Neural progenitor cell (in vitro differentiated cells): Measurements from ENCODE around the gene RAD23B.

ENCODE experiments used
- EZH2 ChIP-seq: fragments of 200-600 bp; sonication (generic); IDR thresholded peaks from 2 replicates; pipeline ENCODE4 v1.6.1; 2017; ENCODE audit warnings: antibody characterized with exemption, mild to moderate bottlenecking, moderate library complexity
- EZH2phosphoT487 ChIP-seq: fragments of 200-600 bp; sonication (generic); IDR thresholded peaks from 2 replicates; pipeline ENCODE4 v1.6.1; 2017; ENCODE audit warnings: antibody characterized with exemption
- TF ChIP-seq, protein P1 (sequence below): fragments of 200-600 bp; sonication (generic); IDR thresholded peaks from 2 replicates; pipeline ENCODE4 v1.5.1; 2017; ENCODE audit warnings: antibody characterized with exemption, mild to moderate bottlenecking

- TF ChIP-seq, protein P1, sequence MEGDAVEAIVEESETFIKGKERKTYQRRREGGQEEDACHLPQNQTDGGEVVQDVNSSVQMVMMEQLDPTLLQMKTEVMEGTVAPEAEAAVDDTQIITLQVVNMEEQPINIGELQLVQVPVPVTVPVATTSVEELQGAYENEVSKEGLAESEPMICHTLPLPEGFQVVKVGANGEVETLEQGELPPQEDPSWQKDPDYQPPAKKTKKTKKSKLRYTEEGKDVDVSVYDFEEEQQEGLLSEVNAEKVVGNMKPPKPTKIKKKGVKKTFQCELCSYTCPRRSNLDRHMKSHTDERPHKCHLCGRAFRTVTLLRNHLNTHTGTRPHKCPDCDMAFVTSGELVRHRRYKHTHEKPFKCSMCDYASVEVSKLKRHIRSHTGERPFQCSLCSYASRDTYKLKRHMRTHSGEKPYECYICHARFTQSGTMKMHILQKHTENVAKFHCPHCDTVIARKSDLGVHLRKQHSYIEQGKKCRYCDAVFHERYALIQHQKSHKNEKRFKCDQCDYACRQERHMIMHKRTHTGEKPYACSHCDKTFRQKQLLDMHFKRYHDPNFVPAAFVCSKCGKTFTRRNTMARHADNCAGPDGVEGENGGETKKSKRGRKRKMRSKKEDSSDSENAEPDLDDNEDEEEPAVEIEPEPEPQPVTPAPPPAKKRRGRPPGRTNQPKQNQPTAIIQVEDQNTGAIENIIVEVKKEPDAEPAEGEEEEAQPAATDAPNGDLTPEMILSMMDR: no peak
- TF ChIP-seq EZH2 (no peak), EZH2phosphoT487 (no peak)
These were observed 47.3 kb downstream of the RAD23B start for GRCh38 chr9:107330420-107330819.
